ENCODE measurements around the gene GTF2A1.

DNA sequence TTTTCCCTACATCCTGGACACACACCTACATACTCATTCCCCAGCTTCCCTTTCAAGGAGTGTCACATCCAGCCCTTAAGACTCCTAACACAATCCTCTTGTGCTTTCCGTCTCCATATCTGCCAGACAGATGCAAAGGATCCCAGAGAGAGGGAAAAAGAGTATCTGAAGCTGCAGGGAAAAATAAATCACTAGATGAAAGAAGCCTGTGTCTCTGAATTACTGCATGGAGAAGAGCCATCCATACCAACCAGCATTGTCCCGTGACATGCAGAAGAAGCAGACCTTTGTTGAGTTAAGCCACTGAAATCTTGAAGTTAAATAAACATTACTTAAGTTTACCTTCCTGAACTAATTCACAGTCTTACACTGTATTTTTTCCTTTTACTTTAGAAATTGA, 54.6 kb downstream of the GTF2A1 start:
- TF ChIP-seq CTCF (conservative IDR thresholded peaks at IDR 0.05) (no peak), EZH2 (IDR thresholded peaks at IDR 0.05; ENCODE audit: low read depth) (no peak)

Measured in PC-9 (cell line).